ENCODE data around the gene BLOC1S1.
A peak's percentile ranks its signal among the peaks of the same experiment; 100 is the strongest.

BLOC1S1 gene

DNA sequence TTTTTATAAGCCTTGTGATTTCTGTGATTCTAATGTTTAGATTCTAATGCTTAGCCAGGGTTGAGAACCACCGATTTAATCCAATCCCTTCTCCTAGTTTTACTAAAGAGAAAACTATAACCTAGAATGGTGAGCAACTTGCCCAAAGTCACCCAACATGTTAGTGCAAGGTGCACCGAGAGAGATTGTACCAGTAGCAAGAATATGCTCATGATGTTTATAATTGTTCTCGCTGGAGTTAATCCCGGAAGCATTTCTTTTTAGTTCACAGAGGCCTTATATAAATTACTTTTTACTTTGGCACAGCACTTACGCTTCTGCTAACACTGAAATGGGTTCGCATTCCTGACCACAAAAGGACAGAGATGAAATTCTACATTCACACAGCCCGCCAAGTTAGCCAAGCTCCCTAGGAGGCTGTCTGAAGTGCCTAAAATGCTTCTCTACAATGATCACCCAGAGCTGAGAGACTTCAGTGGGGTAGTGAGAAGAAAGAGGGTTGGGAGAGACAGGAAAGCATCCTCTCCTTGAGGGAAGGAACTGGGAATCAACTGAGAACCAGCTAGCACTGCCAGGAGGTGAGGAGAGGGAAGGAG is 579 bp upstream of the BLOC1S1 start:
- no peak for DNase-seq
- Histone ChIP-seq H3K27ac (peak overlapping the region; percentile 96 to 98), H3K4me3 (peak overlapping the region; percentile 62 to 63), H3K36me3 (no peaks in the 10 kb centered on the region), H3K27me3 (no peaks in the 10 kb centered on the region), H3K9me3 (no peaks in the 10 kb centered on the region), H3K4me1 (peaks cover 0 to 92% (median 70%) of the 10 kb centered on the region in 4 donors)
- TF ChIP-seq, protein P1, sequence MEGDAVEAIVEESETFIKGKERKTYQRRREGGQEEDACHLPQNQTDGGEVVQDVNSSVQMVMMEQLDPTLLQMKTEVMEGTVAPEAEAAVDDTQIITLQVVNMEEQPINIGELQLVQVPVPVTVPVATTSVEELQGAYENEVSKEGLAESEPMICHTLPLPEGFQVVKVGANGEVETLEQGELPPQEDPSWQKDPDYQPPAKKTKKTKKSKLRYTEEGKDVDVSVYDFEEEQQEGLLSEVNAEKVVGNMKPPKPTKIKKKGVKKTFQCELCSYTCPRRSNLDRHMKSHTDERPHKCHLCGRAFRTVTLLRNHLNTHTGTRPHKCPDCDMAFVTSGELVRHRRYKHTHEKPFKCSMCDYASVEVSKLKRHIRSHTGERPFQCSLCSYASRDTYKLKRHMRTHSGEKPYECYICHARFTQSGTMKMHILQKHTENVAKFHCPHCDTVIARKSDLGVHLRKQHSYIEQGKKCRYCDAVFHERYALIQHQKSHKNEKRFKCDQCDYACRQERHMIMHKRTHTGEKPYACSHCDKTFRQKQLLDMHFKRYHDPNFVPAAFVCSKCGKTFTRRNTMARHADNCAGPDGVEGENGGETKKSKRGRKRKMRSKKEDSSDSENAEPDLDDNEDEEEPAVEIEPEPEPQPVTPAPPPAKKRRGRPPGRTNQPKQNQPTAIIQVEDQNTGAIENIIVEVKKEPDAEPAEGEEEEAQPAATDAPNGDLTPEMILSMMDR (IDR thresholded peaks at IDR 0.05) = no peak
- intact Hi-C loops (cut with DNase I; ENCODE audit: low total_unique reads) = no loop called here

DNA sequence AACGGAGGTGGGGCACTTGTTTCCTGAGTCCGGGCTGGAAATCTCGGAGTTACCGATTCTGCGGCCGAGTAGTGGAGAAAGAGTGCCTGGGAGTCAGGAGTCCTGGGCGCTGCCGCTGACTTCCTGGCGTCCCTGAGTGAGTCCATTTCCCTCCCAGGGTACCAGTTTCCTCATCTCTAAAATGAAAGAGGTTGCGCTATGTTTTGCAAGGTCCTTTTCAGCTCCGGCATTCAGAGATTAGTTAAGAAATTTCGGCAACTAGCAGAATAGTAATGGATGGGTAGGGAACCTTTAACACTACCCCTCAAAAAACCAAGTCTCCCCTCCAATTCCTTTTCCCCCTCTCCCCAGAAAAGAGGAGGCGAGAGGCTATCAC is 724 bp downstream of the BLOC1S1 start:
- DNase-seq = no peak

DNA sequence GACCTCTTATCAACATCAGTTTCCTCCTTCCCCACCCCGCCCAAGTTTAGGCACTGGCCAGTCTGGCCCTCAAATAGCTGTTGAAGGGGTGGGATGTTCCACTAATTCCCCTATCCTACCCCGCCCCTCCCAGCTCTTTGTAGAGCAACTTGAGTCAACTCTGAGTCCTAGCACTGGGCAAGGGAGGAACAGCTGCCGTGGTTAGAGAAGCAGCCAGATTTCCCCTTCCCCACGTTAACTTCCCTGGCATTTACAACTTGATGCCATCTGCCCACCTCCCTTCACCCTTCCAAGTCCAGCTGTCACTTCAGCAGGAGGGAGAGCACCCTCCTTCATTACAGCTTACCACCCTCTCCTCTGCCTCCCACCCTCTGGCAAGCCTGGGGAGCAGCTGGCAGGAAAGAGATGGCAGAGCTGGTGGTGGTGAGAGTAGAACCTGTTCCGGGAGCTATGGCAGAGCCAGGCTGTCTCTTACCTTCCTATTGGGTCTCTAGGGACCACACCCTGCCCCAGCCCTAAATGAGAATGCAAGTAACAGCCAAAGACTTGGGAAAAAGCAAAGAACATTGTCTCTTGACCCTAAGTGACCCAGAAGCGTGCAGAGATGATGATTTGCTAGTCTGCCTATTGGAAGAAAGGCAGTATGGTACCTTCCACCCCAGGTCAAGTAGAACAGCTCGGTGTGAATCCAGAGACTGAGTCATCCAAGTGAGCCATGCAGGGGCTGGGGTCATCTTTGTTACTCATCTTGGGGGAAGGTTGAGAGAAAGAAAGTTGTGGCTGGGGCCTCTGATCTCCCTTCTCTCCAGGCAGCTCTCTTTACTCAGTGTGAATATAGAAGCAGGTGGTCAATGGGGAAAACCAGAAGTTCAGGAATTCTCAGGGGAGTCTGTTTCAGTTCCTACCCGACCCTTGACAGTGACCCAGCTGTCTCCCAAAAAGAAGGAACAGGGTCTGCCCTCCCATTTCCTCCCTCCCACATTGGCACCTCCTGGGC is 1.5 kb downstream of the BLOC1S1 start:
- intact Hi-C loops (cut with DNase I; ENCODE audit: low total_unique reads) = no loop called here
- Histone ChIP-seq H3K9me3 (no peaks in the 10 kb centered on the region), H3K4me1 (peaks cover 5 to 90% (median 80%) of the 10 kb centered on the region in 4 donors), H3K36me3 (no peaks in the 10 kb centered on the region), H3K27me3 (no peaks in the 10 kb centered on the region), H3K27ac (peak overlapping the region; percentile 96 to 98), H3K4me3 (peak overlapping the region; percentile 62 to 63)
- TF ChIP-seq, protein P1 (IDR thresholded peaks at IDR 0.05) = no peak
- no peak for DNase-seq

More for the DNA sequence above, 724 bp downstream of the BLOC1S1 start:
- H3K9me3 ChIP-seq = no peaks in the 10 kb centered on the region
- H3K4me3 ChIP-seq = peak overlapping the region; percentile 62 to 63
- intact Hi-C loops (cut with DNase I; ENCODE audit: low total_unique reads) = no loop called here
- no peaks in the 10 kb centered on the region for H3K27me3 ChIP-seq
- peaks cover 5 to 91% (median 80%) of the 10 kb centered on the region in 4 donors for H3K4me1 ChIP-seq
- peak overlapping the region; percentile 96 to 98 for H3K27ac ChIP-seq
- H3K36me3 ChIP-seq = no peaks in the 10 kb centered on the region
- TF ChIP-seq, protein P1 (IDR thresholded peaks at IDR 0.05) = no peak

DNA sequence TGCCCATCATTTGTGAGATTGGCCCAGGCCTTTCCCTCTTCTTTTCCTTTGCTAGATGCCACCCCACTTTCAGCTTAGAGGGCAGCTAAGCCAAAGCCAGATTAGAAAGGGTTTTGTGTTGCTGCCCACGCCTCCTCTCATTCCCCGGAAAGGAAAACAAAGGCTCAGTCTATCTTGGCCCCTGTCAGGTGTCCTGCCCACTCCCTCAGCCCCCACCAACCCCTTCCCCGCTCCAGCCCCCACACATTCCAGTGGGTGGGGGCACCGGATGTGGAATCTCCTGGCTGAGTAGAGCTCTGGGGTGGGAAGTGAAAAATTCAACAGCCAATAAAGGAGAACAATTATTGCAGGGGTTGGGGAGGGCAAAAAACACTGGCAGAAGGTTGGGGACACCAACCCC is 2.2 kb downstream of the BLOC1S1 start:
- H3K27ac ChIP-seq = peak overlapping the region; percentile 96 to 98
- no peaks in the 10 kb centered on the region for H3K27me3 ChIP-seq
- TF ChIP-seq, protein P1 (IDR thresholded peaks at IDR 0.05) = no peak
- peaks cover 5 to 90% (median 76%) of the 10 kb centered on the region in 4 donors for H3K4me1 ChIP-seq
- H3K9me3 ChIP-seq = no peaks in the 10 kb centered on the region
- no peak for DNase-seq
- intact Hi-C loops (cut with DNase I; ENCODE audit: low total_unique reads) = no loop called here
- H3K36me3 ChIP-seq = no peaks in the 10 kb centered on the region
- no peak overlapping the region for H3K4me3 ChIP-seq

DNA sequence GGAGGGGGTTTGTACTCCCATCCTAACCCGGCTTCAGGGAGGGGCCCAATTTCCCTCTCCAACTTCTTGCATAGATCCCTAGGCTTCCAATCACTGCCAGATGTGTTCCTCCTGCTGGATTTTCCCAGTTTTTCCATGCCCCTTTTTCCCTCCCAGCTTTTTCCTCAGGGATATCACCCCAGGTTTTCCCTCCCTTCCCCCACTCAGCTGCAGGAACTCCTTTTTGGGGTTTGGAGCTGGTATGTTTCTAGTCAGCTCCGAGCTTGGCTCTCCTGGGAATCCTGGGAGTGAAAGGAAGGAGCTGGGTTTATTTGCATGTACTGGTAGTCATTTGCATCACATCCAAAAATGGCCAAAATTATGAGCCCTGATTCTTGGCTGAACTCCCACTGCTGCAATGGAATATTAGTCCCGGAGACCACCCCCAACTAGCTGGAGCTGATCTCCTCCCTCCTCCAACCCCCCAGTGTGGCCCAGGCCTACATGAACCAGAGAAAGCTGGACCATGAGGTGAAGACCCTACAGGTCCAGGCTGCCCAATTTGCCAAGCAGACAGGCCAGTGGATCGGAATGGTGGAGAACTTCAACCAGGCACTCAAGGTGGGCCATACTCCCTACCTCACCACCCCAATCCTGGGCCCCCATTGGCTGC is 2.9 kb downstream of the BLOC1S1 start:
- Histone ChIP-seq H3K4me1 (peaks cover 5 to 89% (median 75%) of the 10 kb centered on the region in 4 donors), H3K27me3 (no peaks in the 10 kb centered on the region), H3K36me3 (peaks cover 0 to 2% (median 2%) of the 10 kb centered on the region in 3 donors), H3K27ac (peak overlapping the region; percentile 96 to 98), H3K9me3 (no peaks in the 10 kb centered on the region), H3K4me3 (no peak overlapping the region)
- no peak for DNase-seq
- intact Hi-C loops (cut with DNase I; ENCODE audit: low total_unique reads) = no loop called here
- TF ChIP-seq, protein P1 (IDR thresholded peaks at IDR 0.05) = no peak
